Inferior parietal cortex (tissue), 1 donor: Measurements from ENCODE around the gene ANKRD36C.
A peak's percentile ranks its signal among the peaks of the same experiment; 100 is the strongest.
"Not testable (repeated sequence)": the region's sequence is repeated elsewhere in the genome, so short reads cannot be mapped to it uniquely, and the experiment has no call there.

Experiments used
- DNase-seq: peaks from one replicate; pipeline ENCODE4 v3.0.0-alpha.2; 2016; ENCODE audit errors: extremely low spot score

ANKRD36C gene

GRCh38 chr2:96006248-96006647, 14.6 kb upstream of the ANKRD36C start:
- not testable (repeated sequence) for DNase-seq

GRCh38 chr2:95992520-95993272, 1.1 kb upstream of the ANKRD36C start:
- DNase-seq = peak; percentile 68

GRCh38 chr2:95992102-95992501, 478 bp upstream of the ANKRD36C start:
- not testable (repeated sequence) for DNase-seq

- not testable (repeated sequence) for DNase-seq
These were observed 740 bp downstream of the ANKRD36C start for GRCh38 chr2:95990884-95991283.

- not testable (repeated sequence) for DNase-seq
These were observed 40.0 kb downstream of the ANKRD36C start for GRCh38 chr2:95951662-95952061.

GRCh38 chr2:95948039-95948438, 43.6 kb downstream of the ANKRD36C start:
- not testable (repeated sequence) for DNase-seq

- DNase-seq = not testable (repeated sequence)
These were observed 51.7 kb downstream of the ANKRD36C start for GRCh38 chr2:95939947-95940346.

GRCh38 chr2:95930740-95931139, 60.9 kb downstream of the ANKRD36C start:
- DNase-seq = not testable (repeated sequence)

GRCh38 chr2:95917007-95917406, 74.6 kb downstream of the ANKRD36C start:
- DNase-seq = not testable (repeated sequence)

GRCh38 chr2:95915131-95915530, 76.5 kb downstream of the ANKRD36C start:
- not testable (repeated sequence) for DNase-seq

GRCh38 chr2:95911431-95911830, 80.2 kb downstream of the ANKRD36C start:
- peak; percentile 35 for DNase-seq

- DNase-seq = not testable (repeated sequence)
These were observed 97.2 kb downstream of the ANKRD36C start for GRCh38 chr2:95894443-95894842.

- DNase-seq = not testable (repeated sequence)
These were observed 123.7 kb downstream of the ANKRD36C start for GRCh38 chr2:95867929-95868328.

GRCh38 chr2:95867047-95867677, 124.5 kb downstream of the ANKRD36C start:
- not testable (repeated sequence) for DNase-seq

GRCh38 chr2:95862121-95862520, 129.5 kb downstream of the ANKRD36C start:
- DNase-seq = not testable (repeated sequence)

- DNase-seq = no peak
These were observed 155.5 kb downstream of the ANKRD36C start for GRCh38 chr2:95836151-95836550.

- DNase-seq = not testable (repeated sequence)
These were observed 157.3 kb downstream of the ANKRD36C start for GRCh38 chr2:95834077-95835013.

- DNase-seq = not testable (repeated sequence)
These were observed 167.4 kb downstream of the ANKRD36C start for GRCh38 chr2:95824218-95824617.

- DNase-seq = not testable (repeated sequence)
These were observed 174.1 kb downstream of the ANKRD36C start for GRCh38 chr2:95817521-95817920.

GRCh38 chr2:95813311-95813710, 178.3 kb downstream of the ANKRD36C start:
- not testable (repeated sequence) for DNase-seq

GRCh38 chr2:95799892-95800291, 191.7 kb downstream of the ANKRD36C start:
- DNase-seq = no peak
